ENCODE results near the gene NANP. TPM values are rescaled to one million over a fixed set of nuclear protein-coding genes. Genes with fewer than 3 reads are reported as not detected.

The NANP gene
- total RNA-seq, 1 experiment from 2014 or later = 7.3 TPM

- Histone ChIP-seq H3K79me2 (ENCODE audit: insufficient read depth, low read length) (0 out of 2 replicates have a peak, but pooled peaks cover 4% of the 10 kb centered on the region), H2AFZ (ENCODE audit: low read depth, low read length, poor library complexity, severe bottlenecking) (no peak overlapping the region), H3K4me1 (ENCODE audit: control insufficient read depth in 1 of 2, insufficient read depth in 2 of 2, low read length in 2 of 2) (peaks cover 0 to 4% of the 10 kb centered on the region in 2 experiments; a peak in 1 of 4 replicates), H3K27ac (ENCODE audit: low read depth, low read length) (no peak overlapping the region), H3K27me3 (ENCODE audit: insufficient read depth, low read length) (no peaks in the 10 kb centered on the region), H3K4me3 (replicated peaks in 1 of 2; ENCODE audit: low read depth in 1 of 2, low read length in 2 of 2) (no peak overlapping the region), H3K4me2 (ENCODE audit: low read length) (no peak overlapping the region), H3K9me2 (ENCODE audit: insufficient read depth) (no peaks in the 10 kb centered on the region), H3K9ac (ENCODE audit: low read length) (no peak overlapping the region), H4K20me1 (ENCODE audit: insufficient read depth) (no peaks in the 10 kb centered on the region), H3K9me3 (ENCODE audit: control insufficient read depth in 1 of 2, insufficient read depth in 1 of 2, low read depth in 1 of 2, low read length in 2 of 2) (no peaks in the 10 kb centered on the region), H3K36me3 (ENCODE audit: control insufficient read depth in 1 of 2, insufficient read depth in 2 of 2, low read length in 2 of 2) (no peaks in the 10 kb centered on the region)
- no peak for TF ChIP-seq FOSL1 (IDR thresholded peaks at IDR 0.05; ENCODE audit: low read depth)
- no peak for TF ChIP-seq SIN3A (IDR thresholded peaks at IDR 0.05; ENCODE audit: low read depth)
- RAD21 ChIA-PET (ENCODE audit: low non-redundant PET in 1 of 2, low total read pairs in 2 of 2, uncharacterized antibody in 2 of 2, unreplicated experiment in 2 of 2) = no interaction called here
- ATAC-seq (no peak), DNase-seq (ENCODE audit: low read depth, low spot score) (no peak)
- intact Hi-C loops (cut with micrococcal nuclease) = loop anchor here (10.0 kb wide), 1 partner anchor 266 kb away; no protein-coding TSS in a partner anchor
- CTCF ChIA-PET = no interaction called here
- POLR2A ChIA-PET = no interaction called here
- BruUV-seq (replicated peaks) = no TSS peak
Observed at GRCh38 chr20:25571240-25571639, 52.6 kb downstream of the NANP start.

- POLR2A ChIA-PET = interaction anchor here (1.2 kb wide), 1 partner anchor 316 kb away, joined by 3 read pairs; no protein-coding TSS in a partner anchor
- intact Hi-C loops (cut with micrococcal nuclease) = loop anchor here (10.0 kb wide), 1 partner anchor 265 kb away; no protein-coding TSS in a partner anchor
Observed at GRCh38 chr20:25570148-25570530, 53.7 kb downstream of the NANP start.

More at GRCh38 chr20:25570148-25570530, 53.7 kb downstream of the NANP start:
- CTCF ChIA-PET = no interaction called here
- TF ChIP-seq CEBPB (IDR thresholded peaks at IDR 0.05; ENCODE audit: low read depth) (no peak), SRF (IDR thresholded peaks at IDR 0.05; ENCODE audit: low read depth) (no peak), ELF1 (IDR thresholded peaks at IDR 0.05; ENCODE audit: borderline replicate concordance, low read depth) (no peak), ZBTB33 (IDR thresholded peaks at IDR 0.05; ENCODE audit: extremely low read depth, insufficient replicate concordance, low read length) (no peak), JUND (IDR thresholded peaks at IDR 0.05) (no peak), ATF3 (IDR thresholded peaks at IDR 0.05) (no peak), ZFX (IDR thresholded peaks at IDR 0.05) (no peak), ZNF274 (IDR thresholded peaks at IDR 0.05; ENCODE audit: low read depth, low read length) (no peak)
- TF ChIP-seq, protein P1, sequence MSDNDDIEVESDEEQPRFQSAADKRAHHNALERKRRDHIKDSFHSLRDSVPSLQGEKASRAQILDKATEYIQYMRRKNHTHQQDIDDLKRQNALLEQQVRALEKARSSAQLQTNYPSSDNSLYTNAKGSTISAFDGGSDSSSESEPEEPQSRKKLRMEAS (IDR thresholded peaks at IDR 0.05) = no peak
- Histone ChIP-seq H4K20me1 (ENCODE audit: insufficient read depth) (no peaks in the 10 kb centered on the region), H3K27me3 (ENCODE audit: insufficient read depth, low read length) (no peaks in the 10 kb centered on the region), H3K9ac (ENCODE audit: low read length) (no peak overlapping the region), H3K4me1 (ENCODE audit: control insufficient read depth in 1 of 2, insufficient read depth in 2 of 2, low read length in 2 of 2) (peaks cover 0 to 4% of the 10 kb centered on the region in 2 experiments; a peak in 1 of 4 replicates), H3K27ac (ENCODE audit: low read depth, low read length) (no peak overlapping the region), H3K9me2 (ENCODE audit: insufficient read depth) (no peaks in the 10 kb centered on the region), H3K36me3 (ENCODE audit: control insufficient read depth in 1 of 2, insufficient read depth in 2 of 2, low read length in 2 of 2) (no peaks in the 10 kb centered on the region), H3K79me2 (ENCODE audit: insufficient read depth, low read length) (0 out of 2 replicates have a peak, but pooled peaks cover 4% of the 10 kb centered on the region), H3K9me3 (ENCODE audit: control insufficient read depth in 1 of 2, insufficient read depth in 1 of 2, low read depth in 1 of 2, low read length in 2 of 2) (no peaks in the 10 kb centered on the region), H3K4me2 (ENCODE audit: low read length) (no peak overlapping the region), H3K4me3 (replicated peaks in 1 of 2; ENCODE audit: low read depth in 1 of 2, low read length in 2 of 2) (no peak overlapping the region), H2AFZ (ENCODE audit: low read depth, low read length, poor library complexity, severe bottlenecking) (no peak overlapping the region)
- RAD21 ChIA-PET (ENCODE audit: low non-redundant PET in 1 of 2, low total read pairs in 2 of 2, uncharacterized antibody in 2 of 2, unreplicated experiment in 2 of 2) = no interaction called here
- DNase-seq (ENCODE audit: low read depth, low spot score) (no peak), ATAC-seq (no peak)
- BruUV-seq (replicated peaks) = no TSS peak
